Panc1 (cell line): Measurements from ENCODE around the gene TTLL10. TPM values are rescaled to one million over a fixed set of nuclear protein-coding genes. Genes with fewer than 3 reads are reported as not detected.

ENCODE experiments used
- ATAC-seq: fragments of 200-7000 bp; cut with Tn5 transposase; 2 replicates; pipeline ENCODE4 v1.9.1; 2020; ENCODE audit warnings: mild to moderate bottlenecking, moderate library complexity
- BruUV-seq: library from RNA; stranded (reverse); fragments of 400-500 nt; replicated peaks from 2 replicates; lab custom pipeline; 2021; lab: Mats Ljungman, UMichigan
- CTCF ChIA-PET: fragments of 300-600 bp; sonication (Branson Sonifier 250); formaldehyde crosslinking; loops from one replicate; lab custom pipeline; 2022; ENCODE audit warnings: antibody characterized with exemption; lab: Charles Lee
- POLR2A ChIA-PET: fragments of 300-600 bp; sonication (Branson Sonifier 250); formaldehyde crosslinking; loops from one replicate; lab custom pipeline; 2022; ENCODE audit warnings: antibody characterized with exemption; lab: Charles Lee
- DNase-seq: peaks from one replicate; pipeline ENCODE4 v3.0.0-alpha.2; 2010; ENCODE audit warnings: low read depth, low spot score
- H3K27ac ChIP-seq: 2 replicates; pipeline ENCODE4 v1.5.1; 2011; ENCODE audit warnings: mild to moderate bottlenecking, low read length, inconsistent platforms
- H3K27me3 ChIP-seq: fragments of 200-500 bp; sonication (Bioruptor generic); 2 replicates; pipeline ENCODE4 v1.6.0; 2014; ENCODE audit warnings: low read length, inconsistent platforms; ENCODE audit not compliant: control insufficient read depth, insufficient read depth
- H3K36me3 ChIP-seq: fragments of 200-500 bp; sonication (Bioruptor generic); 2 replicates; pipeline ENCODE4 v1.5.1; 2014; ENCODE audit warnings: inconsistent platforms, mild to moderate bottlenecking, low read length, moderate library complexity; ENCODE audit not compliant: control insufficient read depth, insufficient read depth
- H3K4me1 ChIP-seq: 2 replicates; pipeline ENCODE4 v1.5.1; 2011; ENCODE audit warnings: inconsistent platforms, mild to moderate bottlenecking, low read length, moderate library complexity; ENCODE audit not compliant: control insufficient read depth, insufficient read depth
- H3K4me3 ChIP-seq, 2 experiments: 2 replicates each; pipeline ENCODE4 v1.5.1; 2011 to 2012; ENCODE audit warnings: low read depth in 2 of 2, low read length in 2 of 2, mild to moderate bottlenecking in 2 of 2, inconsistent platforms in 1 of 2, moderate library complexity in 1 of 2
- H3K9me3 ChIP-seq: fragments of 200-500 bp; sonication (Bioruptor generic); 2 replicates; pipeline ENCODE4 v1.5.1; 2014; ENCODE audit warnings: low read depth, mild to moderate bottlenecking, inconsistent platforms, low read length, moderate library complexity; ENCODE audit not compliant: control insufficient read depth, insufficient read depth
- CTCF ChIP-seq: fragments of 450-650 bp; IDR thresholded peaks from 2 replicates; pipeline ENCODE4 v1.5.1; 2017; ENCODE audit warnings: mild to moderate bottlenecking
- POLR2AphosphoS5 ChIP-seq: IDR thresholded peaks from 2 replicates; pipeline ENCODE4 v1.6.1; 2012; ENCODE audit warnings: mild to moderate bottlenecking, low read depth, low read length, moderate library complexity
- REST ChIP-seq, 2 experiments: IDR thresholded peaks; 2 replicates each; pipeline ENCODE4 v1.6.1; 2011 to 2012; ENCODE audit warnings: low read depth in 2 of 2, control low read depth in 1 of 2, low read length in 1 of 2, mild to moderate bottlenecking in 1 of 2, moderate library complexity in 1 of 2; ENCODE audit not compliant: insufficient read depth in 1 of 2
- SIN3A ChIP-seq: IDR thresholded peaks from 2 replicates; pipeline ENCODE4 v1.6.1; 2012; ENCODE audit warnings: low read depth, mild to moderate bottlenecking, low read length, moderate library complexity, borderline replicate concordance; ENCODE audit not compliant: insufficient read depth
- TCF7L2 ChIP-seq: IDR thresholded peaks from 2 replicates; pipeline ENCODE4 v1.6.1; 2011; ENCODE audit warnings: mild to moderate bottlenecking, low read depth, low read length, inconsistent platforms
- in situ Hi-C: cut with HindIII; loops from 2 replicates; pipeline ENCODE4 v1.10.0; 2016; ENCODE audit warnings: low sequenced_read_pairs, low pct_unique_long_range_greater_than_20kb
- intact Hi-C: fragments of 100-400 bp; cut with micrococcal nuclease; formaldehyde crosslinking; loops from one replicate; pipeline ENCODE4 v1.10.0; 2022; ENCODE audit not compliant: unreplicated experiment
- total RNA-seq: library from RNA; stranded (reverse); gene quantifications from one replicate; pipeline ENCODE4 v1.2.1, GENCODE V29; 2021; ENCODE audit not compliant: unreplicated experiment

TTLL10 gene
- total RNA-seq, 1 experiment from 2014 or later: not detected

GRCh38 chr1:1219341-1219740 is 45.7 kb downstream of the TTLL10 start:
- POLR2A ChIA-PET: no interaction called here
- TF ChIP-seq SIN3A: no peak
- ATAC-seq (no peak), DNase-seq (no peak)
- no peaks in the 10 kb centered on the region for H3K27me3 ChIP-seq
- in situ Hi-C loops: no loop called here
- H3K27ac ChIP-seq: no peak overlapping the region
- CTCF ChIA-PET: no interaction called here
- H3K36me3 ChIP-seq: peaks cover 2% of the 10 kb centered on the region; the same call in 1 of the 2 replicates
- H3K4me3 ChIP-seq: no peak overlapping the region
- H3K4me1 ChIP-seq: no peaks in the 10 kb centered on the region
- intact Hi-C loops: no loop called here
- no peaks in the 10 kb centered on the region for H3K9me3 ChIP-seq
- BruUV-seq: no TSS peak

- no peaks in the 10 kb centered on the region for H3K4me1 ChIP-seq
- no TSS peak for BruUV-seq
- ATAC-seq: no peak
- no peak for TF ChIP-seq SIN3A
- no peak for TF ChIP-seq REST (IDR thresholded peaks at IDR 0.05; ENCODE audit: insufficient read depth in 1 of 2, low read depth in 2 of 2, low read length in 1 of 2)
- TF ChIP-seq POLR2AphosphoS5: no peak
- no peak for TF ChIP-seq TCF7L2
- no peak for DNase-seq
- H3K9me3 ChIP-seq: no peaks in the 10 kb centered on the region
- POLR2A ChIA-PET: no interaction called here
- intact Hi-C loops: no loop called here
- no peak overlapping the region for H3K4me3 ChIP-seq
- no peak overlapping the region for H3K27ac ChIP-seq
- CTCF ChIA-PET: interaction anchor here (1.4 kb wide), 1 partner anchor 98 kb away, joined by 3 read pairs; no protein-coding TSS in a partner anchor
- no peaks in the 10 kb centered on the region for H3K27me3 ChIP-seq
- peaks cover 2% of the 10 kb centered on the region; the same call in 1 of the 2 replicates for H3K36me3 ChIP-seq
- in situ Hi-C loops: no loop called here
These were observed 46.5 kb downstream of the TTLL10 start for GRCh38 chr1:1220197-1220596.

- H3K27ac ChIP-seq: no peak overlapping the region
- H3K36me3 ChIP-seq: peaks cover 2% of the 10 kb centered on the region; the same call in 1 of the 2 replicates
- H3K9me3 ChIP-seq: no peaks in the 10 kb centered on the region
- ATAC-seq (peak; percentile 24; the same call in 1 of the 2 replicates), DNase-seq (no peak)
- no peaks in the 10 kb centered on the region for H3K4me1 ChIP-seq
- CTCF ChIA-PET: interaction anchor here (1.4 kb wide), 1 partner anchor 99 kb away, joined by 3 read pairs; no protein-coding TSS in a partner anchor
- TF ChIP-seq CTCF: no peak
- no peak for TF ChIP-seq SIN3A
- TF ChIP-seq POLR2AphosphoS5: no peak
- no peak for TF ChIP-seq REST (IDR thresholded peaks at IDR 0.05; ENCODE audit: insufficient read depth in 1 of 2, low read depth in 2 of 2, low read length in 1 of 2)
- no peak for TF ChIP-seq TCF7L2
- no TSS peak for BruUV-seq
- no peaks in the 10 kb centered on the region for H3K27me3 ChIP-seq
- intact Hi-C loops: no loop called here
- POLR2A ChIA-PET: no interaction called here
- no peak overlapping the region for H3K4me3 ChIP-seq
- in situ Hi-C loops: no loop called here
These were observed 48.4 kb downstream of the TTLL10 start for GRCh38 chr1:1221887-1222574.
